ENCODE results near the gene ECHS1. TPM values are rescaled to one million over a fixed set of nuclear protein-coding genes. Genes with fewer than 3 reads are reported as not detected.

The ECHS1 gene
- total RNA-seq, 3 donors from 2014 or later = 53.1 to 55.6 (median 53.9) TPM

- DNase-seq (no peak), ATAC-seq (no peak)
- no peaks in the 10 kb centered on the region for H3K36me3 Mint-ChIP-seq (ENCODE audit: insufficient read depth)
- peaks cover 9% of the 10 kb centered on the region for H3K27me3 Mint-ChIP-seq (ENCODE audit: low read depth)
- no peak overlapping the region for H3K4me3 Mint-ChIP-seq
- H3K9me3 Mint-ChIP-seq = no peaks in the 10 kb centered on the region
- peaks cover 6% of the 10 kb centered on the region for H3K4me1 Mint-ChIP-seq (ENCODE audit: low read depth)
Measured at GRCh38 chr10:133337370-133337725, 35.8 kb downstream of the ECHS1 start.

GRCh38 chr10:133336577-133337369, 36.4 kb downstream of the ECHS1 start, which contains the start of gene CALY:
TSS of gene CALY (minus strand) at chr10:133336896. CDS start at chr10:133328989, 7,907 bp downstream.
- H3K36me3 Mint-ChIP-seq (ENCODE audit: insufficient read depth) = no peaks in the 10 kb centered on the region
- peak; percentile 41 to 46 for ATAC-seq
- peaks cover 6% of the 10 kb centered on the region for H3K4me1 Mint-ChIP-seq (ENCODE audit: low read depth)
- peak; percentile 75 for DNase-seq
- H3K4me3 Mint-ChIP-seq = peak within 1 kb of the TSS; percentile 62
- H3K27me3 Mint-ChIP-seq (ENCODE audit: low read depth) = peaks cover 6% of the 10 kb centered on the region
- H3K9me3 Mint-ChIP-seq = no peaks in the 10 kb centered on the region

DNA sequence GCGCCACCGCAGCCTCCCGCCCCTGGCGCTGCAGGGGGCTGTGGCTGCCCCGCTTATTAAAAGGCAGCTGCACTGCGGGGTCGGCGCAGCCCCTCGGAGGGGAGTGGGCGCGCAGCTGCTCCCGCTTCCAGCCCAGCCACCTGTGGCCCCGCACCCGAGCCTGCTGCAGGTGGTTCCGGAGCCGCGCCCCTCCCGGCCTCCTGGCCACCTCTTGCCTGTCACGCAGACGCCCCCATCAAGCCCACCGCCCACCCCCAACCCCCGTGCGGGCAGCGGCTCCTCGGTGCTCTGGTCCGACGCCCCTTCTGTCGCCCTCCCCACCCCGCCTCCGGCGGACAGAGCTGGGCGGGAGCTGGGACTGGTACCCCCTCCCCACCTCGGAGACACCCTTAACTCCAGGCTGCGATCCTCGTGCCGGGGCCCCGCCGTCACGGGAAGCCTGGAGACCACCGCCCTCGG, 37.0 kb downstream of the ECHS1 start:
- no peak overlapping the region for H3K4me3 Mint-ChIP-seq
- H3K9me3 Mint-ChIP-seq = no peaks in the 10 kb centered on the region
- H3K27me3 Mint-ChIP-seq (ENCODE audit: low read depth) = peaks cover 4% of the 10 kb centered on the region
- no peak for DNase-seq
- ATAC-seq = peak; percentile 2 to 3
- H3K36me3 Mint-ChIP-seq (ENCODE audit: insufficient read depth) = no peaks in the 10 kb centered on the region
- H3K4me1 Mint-ChIP-seq (ENCODE audit: low read depth) = peaks cover 6% of the 10 kb centered on the region

DNA sequence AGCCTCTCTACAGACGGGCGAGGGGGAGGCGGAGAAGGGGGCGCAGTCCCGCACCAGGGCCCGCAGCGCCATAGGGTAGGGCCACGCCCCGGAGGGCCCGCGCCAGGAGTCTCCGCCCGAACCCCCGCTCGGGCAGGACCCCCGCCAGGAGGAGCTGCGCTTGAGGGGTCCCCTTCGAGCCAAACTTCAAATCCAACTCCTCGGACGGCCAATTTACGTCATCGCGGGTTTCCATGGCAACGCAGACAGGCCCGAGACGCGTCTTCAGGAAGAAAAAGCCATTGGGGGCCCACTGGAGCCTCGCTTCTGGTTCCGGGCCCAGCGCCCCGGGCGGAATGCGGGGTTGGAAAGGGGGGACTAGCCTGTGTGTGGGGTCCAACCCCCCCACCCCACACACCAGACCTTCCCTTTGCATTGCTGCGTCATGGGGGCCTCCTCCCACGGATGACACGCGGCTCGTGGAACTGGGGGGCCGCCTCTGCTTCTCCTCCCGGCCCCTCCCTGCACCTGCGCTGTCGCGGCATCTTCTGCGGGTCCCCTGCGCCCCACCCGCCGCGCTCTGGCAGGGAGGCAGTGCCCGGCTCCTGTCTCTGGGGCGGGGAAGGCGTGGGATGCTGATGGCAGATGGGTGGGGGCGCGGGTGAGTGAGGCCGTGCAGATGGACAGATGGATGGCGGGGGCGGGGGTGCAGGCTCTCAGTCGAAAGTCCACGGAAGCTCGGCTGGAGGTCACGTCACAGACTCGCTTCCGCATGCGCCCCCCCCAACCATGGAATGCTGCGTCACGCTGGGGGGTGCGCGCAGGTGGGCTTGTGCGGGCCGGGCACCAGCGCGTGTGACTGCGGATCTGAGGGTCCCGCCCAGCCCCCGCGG, 37.7 kb downstream of the ECHS1 start:
- ATAC-seq = peak; percentile 47 to 54
- DNase-seq = peak; percentile 81
- Mint-ChIP-seq H3K36me3 (ENCODE audit: insufficient read depth) (no peaks in the 10 kb centered on the region), H3K4me3 (peak overlapping the region; percentile 62), H3K27me3 (ENCODE audit: low read depth) (peaks cover 4% of the 10 kb centered on the region), H3K4me1 (ENCODE audit: low read depth) (peaks cover 6% of the 10 kb centered on the region), H3K9me3 (no peaks in the 10 kb centered on the region)

DNA sequence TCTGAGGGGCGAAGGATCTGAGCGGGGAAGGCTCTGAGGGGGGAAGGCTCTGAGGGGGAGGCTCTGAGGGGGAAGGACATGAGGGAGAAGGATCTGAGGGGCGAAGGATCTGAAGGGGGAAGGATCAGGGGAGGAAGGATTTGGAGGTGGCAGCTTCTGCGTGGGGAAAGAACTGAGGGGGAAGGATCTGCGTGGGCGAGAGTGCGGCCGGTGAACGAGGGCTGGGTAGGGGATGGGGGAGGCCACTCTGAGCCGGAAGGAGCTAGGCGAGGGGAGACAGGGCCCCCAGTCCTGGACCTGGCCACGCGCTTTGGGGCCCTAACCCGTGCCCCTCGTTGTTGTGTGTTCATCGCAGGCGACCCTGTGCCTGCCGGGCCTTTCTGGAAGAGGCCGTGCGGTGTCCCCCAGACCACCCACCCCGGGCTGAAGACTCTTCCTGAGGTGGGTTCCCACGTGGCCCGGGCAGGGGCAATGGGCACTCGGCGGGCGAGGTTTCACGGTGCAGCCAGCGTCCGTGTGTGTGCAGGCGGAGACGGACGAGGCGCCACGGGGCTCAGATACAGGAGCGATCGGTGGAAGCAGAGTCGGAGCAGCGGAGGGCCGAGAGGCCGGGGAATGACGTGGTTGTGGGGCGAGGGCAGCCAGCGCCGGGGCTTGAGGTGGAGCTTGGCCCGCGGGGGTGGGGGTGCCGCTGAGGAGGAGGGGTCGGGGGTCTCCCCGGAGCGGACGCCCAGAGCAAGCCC, 38.5 kb downstream of the ECHS1 start:
- Mint-ChIP-seq H3K4me1 (ENCODE audit: low read depth) (peaks cover 6% of the 10 kb centered on the region), H3K36me3 (ENCODE audit: insufficient read depth) (no peaks in the 10 kb centered on the region), H3K4me3 (peak overlapping the region; percentile 80), H3K9me3 (no peaks in the 10 kb centered on the region), H3K27me3 (ENCODE audit: low read depth) (peaks cover 7% of the 10 kb centered on the region)
- peak in 1 of 2 donors; percentile 44 for ATAC-seq
- DNase-seq = no peak

DNA sequence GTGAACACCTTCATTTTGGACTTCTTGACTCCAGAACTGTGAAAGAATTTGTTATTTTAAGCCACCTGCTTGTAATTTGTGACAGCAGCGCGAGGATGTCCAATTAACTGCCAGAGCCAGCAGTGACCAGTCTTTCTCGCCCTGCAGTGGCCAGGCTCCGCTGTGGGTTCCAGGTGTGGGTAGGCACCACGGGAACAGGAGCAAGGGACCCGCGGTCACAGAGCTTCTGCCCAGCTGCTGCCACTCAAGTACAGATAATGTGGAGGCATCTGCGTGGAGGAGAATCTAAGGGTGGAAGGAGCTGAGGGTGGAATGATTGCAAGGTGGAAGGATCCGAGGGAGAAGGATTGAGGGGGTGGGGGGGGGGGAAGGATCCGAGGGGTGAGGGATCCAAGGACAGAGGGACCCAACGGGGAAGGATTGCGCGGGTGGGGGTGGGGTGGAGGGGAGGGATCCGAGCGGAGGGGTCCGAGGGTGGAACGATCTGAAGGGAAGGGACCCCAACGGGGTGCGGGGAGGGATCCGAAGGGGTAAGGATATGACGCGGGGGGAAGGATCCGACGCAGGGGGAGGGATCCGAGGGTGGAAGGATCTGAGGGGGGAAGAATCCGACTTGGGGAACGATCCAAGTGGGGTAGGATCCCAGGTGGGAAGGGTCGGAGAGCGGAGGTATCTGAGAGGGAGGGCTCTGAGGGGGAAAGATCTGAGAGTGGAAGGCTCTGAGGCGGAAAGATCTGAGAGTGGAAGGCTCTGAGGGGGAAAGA, 40.0 kb downstream of the ECHS1 start:
- no peak for DNase-seq
- ATAC-seq = no peak

GRCh38 chr10:133329491-133330202, 43.5 kb downstream of the ECHS1 start:
- Mint-ChIP-seq H3K27me3 (ENCODE audit: low read depth) (peaks cover 38% of the 10 kb centered on the region), H3K4me1 (ENCODE audit: low read depth) (peaks cover 9% of the 10 kb centered on the region), H3K9me3 (no peaks in the 10 kb centered on the region), H3K36me3 (ENCODE audit: insufficient read depth) (no peaks in the 10 kb centered on the region), H3K4me3 (peak overlapping the region; percentile 53)
- peak; percentile 87 to 90 for ATAC-seq
- DNase-seq = peak; percentile 92

More for the DNA sequence above, 40.0 kb downstream of the ECHS1 start:
- H3K4me1 Mint-ChIP-seq (ENCODE audit: low read depth) = peaks cover 11% of the 10 kb centered on the region
- peaks cover 19% of the 10 kb centered on the region for H3K27me3 Mint-ChIP-seq (ENCODE audit: low read depth)
- no peaks in the 10 kb centered on the region for H3K9me3 Mint-ChIP-seq
- no peak overlapping the region for H3K4me3 Mint-ChIP-seq
- H3K36me3 Mint-ChIP-seq (ENCODE audit: insufficient read depth) = no peaks in the 10 kb centered on the region

- no peak for ATAC-seq
- Mint-ChIP-seq H3K4me3 (no peak overlapping the region), H3K36me3 (ENCODE audit: insufficient read depth) (no peaks in the 10 kb centered on the region), H3K9me3 (no peaks in the 10 kb centered on the region), H3K4me1 (ENCODE audit: low read depth) (peaks cover 8% of the 10 kb centered on the region), H3K27me3 (ENCODE audit: low read depth) (peaks cover 38% of the 10 kb centered on the region)
- DNase-seq = no peak
Measured at GRCh38 chr10:133328358-133329343, 44.5 kb downstream of the ECHS1 start.

GRCh38 chr10:133327651-133328357, 45.4 kb downstream of the ECHS1 start:
- Mint-ChIP-seq H3K4me1 (ENCODE audit: low read depth) (peaks cover 8% of the 10 kb centered on the region), H3K36me3 (ENCODE audit: insufficient read depth) (no peaks in the 10 kb centered on the region), H3K9me3 (no peaks in the 10 kb centered on the region), H3K4me3 (no peak overlapping the region), H3K27me3 (ENCODE audit: low read depth) (peaks cover 40% of the 10 kb centered on the region)
- ATAC-seq (no peak), DNase-seq (no peak)

GRCh38 chr10:133326745-133327650, 46.2 kb downstream of the ECHS1 start:
- Mint-ChIP-seq H3K4me3 (no peak overlapping the region), H3K27me3 (ENCODE audit: low read depth) (peaks cover 37% of the 10 kb centered on the region), H3K9me3 (no peaks in the 10 kb centered on the region), H3K4me1 (ENCODE audit: low read depth) (peaks cover 8% of the 10 kb centered on the region), H3K36me3 (ENCODE audit: insufficient read depth) (no peaks in the 10 kb centered on the region)
- no peak for DNase-seq
- no peak for ATAC-seq

DNA sequence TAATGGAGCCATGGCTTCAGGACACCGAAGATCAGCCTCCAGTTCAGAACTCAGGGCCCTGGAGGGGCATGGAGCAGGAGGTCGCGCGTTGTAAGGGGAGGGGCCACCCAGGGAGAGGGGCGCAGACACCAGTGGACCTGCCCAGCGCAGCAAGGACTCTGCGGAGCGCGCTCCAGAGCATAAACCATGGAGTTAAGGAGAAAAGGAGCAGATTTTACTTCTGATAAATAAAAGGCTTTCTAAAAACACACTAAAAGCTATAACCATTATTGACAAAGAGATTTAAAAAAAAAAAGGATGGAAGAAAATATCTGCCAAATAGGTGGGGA, 47.0 kb downstream of the ECHS1 start:
- peaks cover 8% of the 10 kb centered on the region for H3K4me1 Mint-ChIP-seq (ENCODE audit: low read depth)
- no peak for ATAC-seq
- H3K27me3 Mint-ChIP-seq (ENCODE audit: low read depth) = peaks cover 37% of the 10 kb centered on the region
- H3K4me3 Mint-ChIP-seq = peak overlapping the region; percentile 35
- no peaks in the 10 kb centered on the region for H3K9me3 Mint-ChIP-seq
- no peaks in the 10 kb centered on the region for H3K36me3 Mint-ChIP-seq (ENCODE audit: insufficient read depth)
- DNase-seq = no peak
